GM18867 (cell line): ENCODE results near the gene FN3KRP.

Experiments
- ATAC-seq: cut with Tn5 transposase; IDR thresholded peaks from one replicate; pipeline ENCODE4 v1.9.1; 2021; ENCODE audit warnings: mild to moderate bottlenecking, moderate library complexity; ENCODE audit not compliant: unreplicated experiment

Gene FN3KRP

DNA sequence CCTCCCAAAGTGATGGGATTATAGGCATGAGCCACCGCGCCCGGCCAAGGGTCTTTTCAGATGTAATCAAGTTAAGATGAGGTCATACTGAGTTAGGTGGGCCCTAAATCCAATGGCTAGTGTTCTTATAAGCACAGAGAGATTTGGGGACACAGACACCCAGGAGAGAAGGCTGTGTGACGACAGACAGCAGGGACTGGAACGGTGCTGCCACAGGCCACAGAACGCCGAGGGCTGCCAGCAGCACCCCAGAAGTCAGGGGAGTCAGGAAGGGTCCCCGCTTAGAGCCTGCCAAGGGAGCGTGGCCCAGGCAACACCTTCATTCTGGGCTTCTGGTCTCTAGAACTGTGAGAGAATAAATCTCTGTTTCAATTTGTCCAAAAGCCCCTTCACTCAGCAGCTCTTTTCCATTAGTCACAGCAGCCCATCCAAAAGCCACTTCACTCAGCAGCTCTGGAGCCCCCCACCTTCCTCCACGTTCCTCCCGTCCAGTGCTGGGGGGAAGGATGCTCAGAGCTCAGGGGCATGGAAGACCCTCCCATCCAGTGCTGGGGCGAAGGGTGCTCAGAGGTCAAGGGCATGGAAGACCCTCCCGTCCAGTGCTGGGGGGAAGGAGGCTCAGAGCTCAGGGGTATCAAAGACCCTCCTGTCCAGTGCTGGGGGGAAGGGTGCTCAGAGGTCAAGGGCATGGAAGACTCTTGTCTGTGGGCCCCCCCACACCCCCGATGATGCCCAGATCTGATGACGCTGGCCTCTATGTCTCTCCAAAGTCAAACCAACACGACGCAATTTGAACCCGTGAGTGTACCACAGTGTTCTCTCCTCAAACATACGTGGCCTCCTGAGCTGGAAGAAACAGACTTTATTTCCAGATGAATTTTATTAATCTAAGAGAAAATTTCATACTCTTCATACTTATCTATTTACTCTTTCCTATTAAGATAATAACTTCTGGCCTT, 29.9 kb upstream of the FN3KRP start:
- ATAC-seq = no peak

DNA sequence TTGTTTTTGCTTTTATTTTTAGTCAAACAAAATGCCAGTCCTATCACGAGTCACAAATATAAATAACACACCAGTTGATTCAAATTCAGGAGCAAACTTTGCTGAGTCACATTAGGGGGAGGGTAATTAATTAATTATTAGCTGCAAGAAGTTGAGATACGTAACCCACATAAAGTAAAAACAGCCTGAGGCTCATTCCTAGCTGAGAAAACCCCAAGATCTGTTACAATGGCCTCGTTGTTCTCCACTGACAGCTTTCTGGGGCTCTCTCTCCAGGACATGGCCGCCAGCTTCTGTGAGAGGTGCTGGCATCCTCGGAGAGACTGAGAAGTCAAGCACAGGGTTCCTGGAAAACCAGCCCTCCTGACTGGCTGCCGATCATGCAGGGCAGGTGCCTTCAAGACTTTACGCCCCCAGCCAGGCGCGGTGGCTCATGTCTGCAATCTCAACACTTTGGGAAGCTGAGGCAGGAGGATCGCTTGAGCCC, 29.1 kb upstream of the FN3KRP start:
- ATAC-seq = no peak

- no peak for ATAC-seq
Measured at GRCh38 chr17:82687871-82688270, 28.6 kb upstream of the FN3KRP start.

DNA sequence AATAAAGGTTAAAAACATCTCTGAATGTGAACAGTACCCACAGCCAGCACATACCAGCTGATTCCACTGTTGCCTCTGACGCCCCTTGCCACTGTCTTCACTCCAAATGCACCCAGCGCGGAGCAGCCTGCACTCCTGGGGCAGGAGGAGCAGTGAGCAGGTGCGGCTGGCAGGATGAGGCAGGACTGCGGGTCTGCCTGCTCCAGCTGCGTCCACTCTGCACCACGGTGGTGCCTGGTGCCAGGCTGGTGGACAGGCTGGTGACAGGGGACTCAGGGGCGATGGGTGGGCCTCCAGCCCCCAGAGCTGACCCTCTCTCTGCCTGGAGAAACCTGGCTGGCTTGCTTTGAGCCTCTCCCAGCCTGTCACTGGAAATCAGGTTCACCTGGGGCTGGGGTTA, 27.4 kb upstream of the FN3KRP start:
- ATAC-seq = no peak

GRCh38 chr17:82690786-82691489, 25.6 kb upstream of the FN3KRP start:
- no peak for ATAC-seq

DNA sequence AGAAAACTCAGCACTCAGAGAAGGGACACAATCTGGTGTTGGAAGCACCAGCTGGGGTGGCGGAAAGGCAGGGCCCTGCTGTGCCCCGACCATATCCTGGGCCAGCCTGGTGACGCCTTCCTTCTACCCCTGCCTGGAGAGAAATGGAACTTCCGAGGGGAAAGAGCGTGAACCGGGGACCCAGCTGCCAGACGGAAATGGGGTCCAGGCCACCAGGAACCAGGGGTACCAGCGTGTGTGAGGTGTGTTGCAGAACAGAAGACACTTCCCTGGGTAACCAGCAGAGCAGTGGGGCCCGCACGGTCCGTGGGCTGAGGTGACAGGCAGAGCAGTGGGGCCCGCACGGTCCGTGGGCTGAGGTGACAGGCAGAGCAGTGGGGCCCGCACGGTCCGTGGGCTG, 24.8 kb upstream of the FN3KRP start:
- no peak for ATAC-seq

DNA sequence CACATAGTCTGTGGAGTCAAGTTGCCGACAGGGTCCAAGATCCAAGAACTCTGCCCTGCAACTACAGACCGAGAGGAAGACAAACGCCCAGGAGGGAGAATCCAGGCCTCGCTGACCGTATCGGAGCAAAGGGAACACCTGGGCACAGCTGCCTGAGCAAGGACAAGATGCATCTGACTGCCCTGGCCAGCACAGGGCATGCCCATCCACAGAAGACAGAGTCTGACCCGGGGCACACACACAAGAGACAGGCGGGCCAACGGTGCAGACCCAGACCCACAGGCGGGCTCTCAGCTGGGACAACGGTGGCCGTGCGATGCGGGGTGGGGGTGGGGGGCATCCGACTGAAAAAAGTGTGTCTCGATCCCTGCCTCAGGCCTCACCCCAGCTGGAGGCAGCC, 24.2 kb upstream of the FN3KRP start:
- no peak for ATAC-seq

DNA sequence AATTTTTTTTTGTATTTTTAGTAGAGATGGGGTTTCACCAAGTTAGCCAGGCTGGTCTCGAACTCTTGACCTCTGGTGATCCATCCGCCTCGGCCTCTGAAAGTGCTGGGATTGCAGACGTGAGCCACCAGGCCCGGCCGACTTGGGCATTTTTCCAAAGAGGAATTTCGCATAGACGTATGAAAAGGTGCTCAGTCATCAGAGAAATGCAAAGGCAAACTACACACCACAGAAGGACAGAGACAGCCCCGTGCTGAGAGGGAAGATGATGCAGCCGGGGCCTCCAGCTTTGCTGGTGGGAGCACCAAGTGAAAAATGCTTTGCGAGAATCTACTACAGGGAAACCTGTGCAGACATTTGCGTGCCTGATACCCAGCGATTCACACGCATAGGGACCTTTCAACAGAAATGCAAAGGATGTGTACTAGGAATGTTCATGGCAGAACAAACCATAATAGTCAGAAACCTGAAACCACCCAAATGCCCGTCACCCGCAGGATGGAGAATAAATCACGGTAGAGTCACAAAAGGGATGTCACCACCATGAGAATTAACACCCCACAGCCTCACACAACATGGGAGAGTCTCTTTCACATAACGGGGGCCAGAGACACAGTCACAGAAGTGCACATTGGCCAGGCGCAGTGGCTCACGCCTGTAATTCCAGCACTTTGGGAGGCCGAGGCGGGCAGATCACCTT, 23.2 kb upstream of the FN3KRP start:
- ATAC-seq = no peak

DNA sequence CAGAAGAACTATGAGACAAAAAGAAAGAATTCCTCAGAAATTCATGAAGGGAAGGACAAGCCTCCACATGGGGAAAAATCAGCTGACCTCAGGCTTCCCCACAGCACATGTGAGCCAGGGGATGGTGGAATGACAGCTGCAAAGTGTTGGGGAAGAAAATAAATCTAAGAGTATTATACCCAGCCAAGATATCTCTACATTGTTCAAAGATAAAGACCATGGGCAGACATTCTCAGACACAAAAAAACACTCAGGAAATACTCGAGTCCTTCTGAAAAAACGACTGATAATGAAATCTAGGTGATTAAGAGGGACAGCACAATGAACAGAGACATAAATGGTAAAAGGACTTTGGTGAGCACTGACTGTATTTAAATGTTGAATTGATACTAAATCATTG, 21.9 kb upstream of the FN3KRP start:
- ATAC-seq = no peak

DNA sequence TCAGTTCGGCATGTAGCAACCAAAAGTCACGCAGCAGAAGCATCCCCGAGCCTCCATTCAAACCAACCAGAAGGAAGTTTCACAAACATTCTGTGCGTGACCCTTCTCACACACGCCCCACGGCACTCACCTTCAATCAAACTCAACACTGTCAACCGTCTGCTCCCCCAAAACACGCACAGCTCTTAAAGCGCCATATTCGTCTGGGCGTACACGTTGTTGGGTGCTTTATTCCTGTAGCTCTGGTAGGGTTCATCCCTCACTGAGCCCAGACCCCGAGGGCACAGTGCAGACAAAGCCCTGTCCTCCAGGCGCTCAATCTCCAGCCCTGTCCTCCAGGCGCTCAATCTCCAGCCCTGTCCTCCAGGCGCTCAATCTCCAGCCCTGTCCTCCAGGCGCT, 20.2 kb upstream of the FN3KRP start:
- no peak for ATAC-seq

- no peak for ATAC-seq
Measured at GRCh38 chr17:82696916-82697807, 19.3 kb upstream of the FN3KRP start.

DNA sequence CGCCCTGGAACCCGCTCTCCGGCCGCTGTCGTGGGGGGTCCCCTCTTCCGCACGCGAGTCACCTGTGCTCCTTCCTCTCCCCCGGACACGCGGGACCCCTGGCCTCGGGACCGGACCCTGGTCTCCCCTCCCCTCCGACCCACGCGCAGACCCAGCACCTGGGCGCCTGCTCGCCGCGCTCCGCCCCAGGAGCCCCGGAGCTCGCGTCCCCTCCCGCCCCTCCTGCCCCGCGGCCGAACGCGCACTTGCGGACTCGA, 18.8 kb upstream of the FN3KRP start:
- ATAC-seq = no peak

DNA sequence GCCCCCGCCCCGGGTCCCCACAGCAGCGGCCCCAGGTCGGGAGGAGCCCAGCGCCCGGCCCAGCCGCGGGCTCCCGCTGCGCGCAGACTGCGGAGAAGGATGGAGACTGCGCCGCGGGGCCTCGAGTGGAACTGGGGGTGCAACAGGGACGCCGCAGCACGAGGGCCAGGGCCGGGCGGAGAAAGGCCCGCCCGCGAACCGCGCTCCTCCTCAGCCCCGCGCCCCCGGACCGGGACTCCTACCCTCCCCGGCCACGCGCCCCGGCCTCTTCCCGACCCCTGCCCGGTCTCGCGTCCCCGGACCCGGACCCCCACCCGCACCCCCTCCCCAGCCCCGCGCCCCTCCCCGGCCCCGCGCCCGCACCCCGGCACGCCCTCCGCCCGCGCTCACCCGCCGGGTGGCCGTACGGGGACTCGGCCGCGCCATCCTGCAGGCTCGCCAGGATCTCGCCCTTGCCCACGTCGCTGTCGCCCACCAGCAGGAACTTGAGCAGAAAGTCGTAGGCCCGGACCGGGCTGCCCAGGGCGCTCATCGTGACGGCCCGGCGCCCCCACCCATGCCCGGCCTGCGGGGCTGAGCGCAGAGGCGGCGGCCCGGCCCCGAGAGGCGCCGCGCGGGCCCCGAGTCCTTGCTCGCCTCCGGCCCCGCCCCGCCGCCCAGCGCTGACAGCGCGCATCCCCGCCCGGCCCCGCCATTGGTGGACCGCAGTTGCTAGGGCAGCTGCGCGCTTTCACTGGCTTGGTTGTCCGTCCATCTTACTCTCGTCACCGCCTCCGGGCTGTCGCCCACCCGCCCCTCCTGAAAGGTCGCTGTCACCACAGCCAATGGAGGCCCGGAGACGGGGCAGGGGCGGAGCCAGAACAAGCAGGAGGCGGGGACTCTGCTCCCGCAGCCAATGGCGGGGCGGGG, 18.2 kb upstream of the FN3KRP start, which contains the start of gene RAB40B:
Gene RAB40B (minus strand): TSS at position 634 of the 909 bp plus-strand sequence. CDS start 102 bp downstream, at position 532.
- ATAC-seq = peak; percentile 95

DNA sequence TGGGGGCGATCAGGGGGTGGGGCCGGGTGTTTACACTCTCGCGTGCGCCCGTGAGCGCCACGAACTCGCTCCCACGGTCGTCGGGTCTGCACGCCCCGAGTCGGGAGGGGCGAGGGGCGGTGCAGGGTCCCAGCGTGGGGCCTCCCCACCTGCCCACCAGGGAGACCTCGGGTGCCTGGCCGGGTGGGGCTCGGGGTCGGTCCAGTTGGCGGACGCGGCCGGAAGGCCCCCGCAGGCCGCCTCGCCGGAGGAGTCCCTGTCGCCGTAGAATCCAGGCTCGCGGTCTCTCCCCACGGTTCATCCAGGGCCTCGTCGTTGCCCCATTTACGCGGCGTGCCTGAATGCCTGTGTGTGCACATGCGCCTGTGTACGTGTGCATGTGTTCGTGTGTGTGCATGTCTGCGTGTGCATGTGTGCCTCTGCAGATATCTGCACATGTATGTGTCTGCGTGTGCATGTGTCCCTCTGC, 17.5 kb upstream of the FN3KRP start:
- ATAC-seq = no peak

GRCh38 chr17:82699551-82699950, 17.0 kb upstream of the FN3KRP start:
- ATAC-seq = no peak

- ATAC-seq = no peak
Measured at GRCh38 chr17:82702231-82702927, 14.1 kb upstream of the FN3KRP start.

GRCh38 chr17:82703036-82703745, 13.3 kb upstream of the FN3KRP start:
- no peak for ATAC-seq
